HCT116 (cell line): ENCODE results near the gene AKAP1. TPM values are rescaled to one million over a fixed set of nuclear protein-coding genes. Genes with fewer than 3 reads are reported as not detected.

Experiments
- ATAC-seq: fragments of 200-7000 bp; cut with Tn5 transposase; 2 replicates; pipeline ENCODE4 v1.9.1; 2020; ENCODE audit warnings: mild to moderate bottlenecking, moderate library complexity
- BruUV-seq: library from RNA; stranded (reverse); fragments of 400-500 nt; replicated peaks from 2 replicates; lab custom pipeline; 2021; lab: Mats Ljungman, UMichigan
- CTCF ChIA-PET: fragments of 300-600 bp; sonication (Branson Sonifier 250); formaldehyde crosslinking; loops from one replicate; lab custom pipeline; 2021; ENCODE audit warnings: antibody characterized with exemption; lab: Charles Lee
- POLR2A ChIA-PET: fragments of 300-600, 350-600 bp; sonication (Branson Sonifier 250); formaldehyde crosslinking; loops from one replicate; lab custom pipeline; 2021; ENCODE audit warnings: antibody characterized with exemption; lab: Charles Lee
- RAD21 ChIA-PET, 2 experiments: fragments of 300-600 bp; sonication (Branson Sonifier 250); formaldehyde crosslinking; loops; one replicate each; lab custom pipeline; 2023; ENCODE audit warnings: low total read pairs in 2 of 2; ENCODE audit not compliant: uncharacterized antibody in 2 of 2, unreplicated experiment in 2 of 2, low non-redundant PET in 1 of 2; lab: Charles Lee
- DNase-seq: peaks from one replicate; pipeline ENCODE4 v3.0.0-alpha.2; 2010; ENCODE audit warnings: low read depth, low spot score
- H2AFZ ChIP-seq: fragments of 200-600 bp; shearing (Covaris generic), sonication (generic); 2 replicates; pipeline ENCODE4 v1.6.1; 2017; ENCODE audit warnings: low read depth, mixed run types, mixed read lengths, antibody characterized with exemption, low read length; ENCODE audit not compliant: poor library complexity, severe bottlenecking
- H3K27ac ChIP-seq: 2 replicates; pipeline ENCODE4 v1.5.1; 2012; ENCODE audit warnings: low read depth, low read length
- H3K27me3 ChIP-seq: fragments of 200-600 bp; sonication (generic); 2 replicates; pipeline ENCODE4 v1.6.1; 2016; ENCODE audit warnings: mixed run types, low read length, mixed read lengths; ENCODE audit not compliant: insufficient read depth
- H3K36me3 ChIP-seq, 2 experiments: fragments of 200-500 bp in 1 of 2; fragments of 200-600 bp in 1 of 2; sonication (Bioruptor generic) in 1 of 2; sonication (generic) in 1 of 2; 2 replicates each; pipeline versions ENCODE4 v1.5.1 to v1.6.1; 2014 to 2016; ENCODE audit warnings: low read length in 2 of 2, inconsistent platforms in 1 of 2, mixed read lengths in 1 of 2, mixed run types in 1 of 2; ENCODE audit not compliant: insufficient read depth in 2 of 2, control insufficient read depth in 1 of 2
- H3K4me1 ChIP-seq, 2 experiments: fragments of 200-600 bp in 1 of 2; sonication (generic) in 1 of 2; 2 replicates each; pipeline versions ENCODE4 v1.5.1 to v1.6.1; 2012 to 2017; ENCODE audit warnings: low read length in 2 of 2, inconsistent platforms in 1 of 2, mild to moderate bottlenecking in 1 of 2, mixed read lengths in 1 of 2, mixed run types in 1 of 2, moderate library complexity in 1 of 2; ENCODE audit not compliant: insufficient read depth in 2 of 2, control insufficient read depth in 1 of 2
- H3K4me2 ChIP-seq: fragments of 200-600 bp; sonication (generic); 2 replicates; pipeline ENCODE4 v1.6.1; 2017; ENCODE audit warnings: mixed run types, low read length, mixed read lengths
- H3K4me3 ChIP-seq, 2 experiments: fragments of 200-600 bp in 1 of 2; sonication (generic) in 1 of 2; replicated peaks in 1 of 2; 2 replicates each; pipeline ENCODE4 v1.5.1; 2011 to 2016; ENCODE audit warnings: low read length in 2 of 2, control low read depth in 1 of 2, low read depth in 1 of 2, mild to moderate bottlenecking in 1 of 2, mixed read lengths in 1 of 2, mixed run types in 1 of 2
- H3K79me2 ChIP-seq: fragments of 200-600 bp; sonication (generic); 2 replicates; pipeline ENCODE4 v1.6.1; 2017; ENCODE audit warnings: mild to moderate bottlenecking, mixed run types, low read length, moderate library complexity, mixed read lengths; ENCODE audit not compliant: insufficient read depth
- H3K9ac ChIP-seq: fragments of 200-600 bp; sonication (generic); 2 replicates; pipeline ENCODE4 v1.6.1; 2016; ENCODE audit warnings: low read length, mixed read lengths
- H3K9me2 ChIP-seq: fragments of 200-600 bp; sonication (generic), shearing (Covaris generic); 2 replicates; pipeline ENCODE4 v1.6.1; 2017; ENCODE audit warnings: mixed run types, mild to moderate bottlenecking, moderate library complexity; ENCODE audit not compliant: insufficient read depth
- H3K9me3 ChIP-seq, 2 experiments: fragments of 200-500 bp in 1 of 2; fragments of 200-600 bp in 1 of 2; sonication (Bioruptor generic) in 1 of 2; sonication (generic) in 1 of 2; 2 replicates each; pipeline ENCODE4 v1.6.1; 2014 to 2017; ENCODE audit warnings: low read length in 2 of 2, mixed read lengths in 2 of 2, inconsistent platforms in 1 of 2, low read depth in 1 of 2, mild to moderate bottlenecking in 1 of 2, mixed run types in 1 of 2, moderate library complexity in 1 of 2; ENCODE audit not compliant: control insufficient read depth in 1 of 2, insufficient read depth in 1 of 2
- H4K20me1 ChIP-seq: fragments of 200-600 bp; sonication (generic), shearing (Covaris generic); 2 replicates; pipeline ENCODE4 v1.6.1; 2017; ENCODE audit warnings: mixed run types, mild to moderate bottlenecking, moderate library complexity; ENCODE audit not compliant: insufficient read depth
- CEBPB ChIP-seq: IDR thresholded peaks from 2 replicates; pipeline ENCODE4 v1.6.1; 2012; ENCODE audit warnings: low read depth
- CTCF ChIP-seq, 3 experiments: fragments of 200-600 bp in 1 of 3; sonication (generic) in 1 of 3; IDR thresholded peaks in 2 of 3; conservative IDR thresholded peaks in 1 of 3; 2 replicates each; pipeline ENCODE4 v1.5.1; 2012 to 2017; ENCODE audit warnings: low read depth in 2 of 3, low read length in 2 of 3, antibody characterized with exemption in 1 of 3, borderline replicate concordance in 1 of 3, control low read depth in 1 of 3, mild to moderate bottlenecking in 1 of 3, mixed read lengths in 1 of 3, mixed run types in 1 of 3, moderate library complexity in 1 of 3; ENCODE audit not compliant: insufficient read depth in 1 of 3
- EGR1 ChIP-seq: IDR thresholded peaks from 2 replicates; pipeline ENCODE4 v1.6.1; 2012; ENCODE audit warnings: low read depth
- ELF1 ChIP-seq: IDR thresholded peaks from 2 replicates; pipeline ENCODE4 v1.6.1; 2012; ENCODE audit warnings: low read depth, borderline replicate concordance
- JUND ChIP-seq: IDR thresholded peaks from 2 replicates; pipeline ENCODE4 v1.6.1; 2012
- MAX ChIP-seq: IDR thresholded peaks from 2 replicates; pipeline ENCODE4 v1.6.1; 2012
- POLR2A ChIP-seq: IDR thresholded peaks from 2 replicates; pipeline ENCODE4 v1.7.0; 2011; ENCODE audit warnings: borderline replicate concordance; ENCODE audit not compliant: insufficient read depth, insufficient read length; ENCODE audit errors: extremely low read depth
- POLR2AphosphoS5 ChIP-seq: IDR thresholded peaks from 2 replicates; pipeline ENCODE4 v1.6.1; 2011; ENCODE audit warnings: mild to moderate bottlenecking, low read depth, low read length, moderate library complexity
- RAD21 ChIP-seq: IDR thresholded peaks from 2 replicates; pipeline ENCODE4 v1.6.1; 2012; ENCODE audit warnings: low read depth, mild to moderate bottlenecking
- SIN3A ChIP-seq: IDR thresholded peaks from 2 replicates; pipeline ENCODE4 v1.6.1; 2012; ENCODE audit warnings: low read depth
- SP1 ChIP-seq: IDR thresholded peaks from 2 replicates; pipeline ENCODE4 v1.6.1; 2012; ENCODE audit warnings: low read depth
- SRF ChIP-seq: IDR thresholded peaks from 2 replicates; pipeline ENCODE4 v1.6.1; 2012; ENCODE audit warnings: low read depth
- TCF7L2 ChIP-seq: IDR thresholded peaks from 2 replicates; pipeline ENCODE4 v1.7.0; 2011; ENCODE audit warnings: borderline replicate concordance, inconsistent platforms; ENCODE audit not compliant: insufficient read depth, insufficient read length; ENCODE audit errors: extremely low read depth
- ZBTB33 ChIP-seq: IDR thresholded peaks from 2 replicates; pipeline ENCODE4 v1.6.1; 2011; ENCODE audit warnings: mild to moderate bottlenecking, low read length, moderate library complexity; ENCODE audit not compliant: insufficient replicate concordance; ENCODE audit errors: extremely low read depth
- ZNF274 ChIP-seq: fragments of 200-500 bp; sonication (Bioruptor generic); IDR thresholded peaks from 2 replicates; pipeline ENCODE4 v1.6.1; 2014; ENCODE audit warnings: mild to moderate bottlenecking, low read depth, low read length, inconsistent platforms
- intact Hi-C: fragments of 100-400 bp; cut with micrococcal nuclease; formaldehyde crosslinking; loops from 2 replicates; pipeline ENCODE4 v1.10.0; 2022
- total RNA-seq: library from RNA; stranded (reverse); gene quantifications from one replicate; pipeline ENCODE4 v1.2.1, GENCODE V29; 2021; ENCODE audit not compliant: unreplicated experiment

The AKAP1 gene
- total RNA-seq, 1 experiment from 2014 or later = 51.6 TPM

- Histone ChIP-seq H3K27me3 (no peaks in the 10 kb centered on the region), H3K4me3 (no peak overlapping the region), H3K9me3 (no peaks in the 10 kb centered on the region), H3K4me2 (peak overlapping the region; percentile 23; the same call in 1 of the 2 replicates), H2AFZ (peak overlapping the region; percentile 77), H3K79me2 (no peaks in the 10 kb centered on the region), H4K20me1 (no peaks in the 10 kb centered on the region), H3K36me3 (no peaks in the 10 kb centered on the region), H3K9me2 (no peaks in the 10 kb centered on the region), H3K27ac (no peak overlapping the region), H3K4me1 (peaks cover 10 to 20% of the 10 kb centered on the region in 2 experiments; a peak in 3 of 4 replicates), H3K9ac (no peak overlapping the region)
- intact Hi-C loops = no loop called here
- TF ChIP-seq POLR2AphosphoS5 (no peak), JUND (no peak), SP1 (no peak), TCF7L2 (no peak), EGR1 (no peak), CTCF (IDR thresholded peaks at IDR 0.05 in 2 of 3, conservative IDR thresholded peaks at IDR 0.05 in 1 of 3; ENCODE audit: borderline replicate concordance in 1 of 3, insufficient read depth in 1 of 3, low read depth in 2 of 3, low read length in 2 of 3) (no peak), POLR2A (no peak), MAX (no peak), ZBTB33 (no peak), ELF1 (no peak), RAD21 (no peak), ZNF274 (no peak), CEBPB (no peak), SRF (no peak), SIN3A (no peak)
- ATAC-seq (no peak), DNase-seq (no peak)
- POLR2A ChIA-PET = no interaction called here
- RAD21 ChIA-PET = no interaction called here
- CTCF ChIA-PET = no interaction called here
- BruUV-seq = no TSS peak
Measured at GRCh38 chr17:57067781-57068180, 17.3 kb upstream of the AKAP1 start.
